ENCODE measurements around the gene TEC. TPM values are rescaled to one million over a fixed set of nuclear protein-coding genes. Genes with fewer than 3 reads are reported as not detected.
"Not testable (repeated sequence)": the region's sequence is repeated elsewhere in the genome, so short reads cannot be mapped to it uniquely, and the experiment has no call there.

The TEC gene
- total RNA-seq, 1 donor from 2014 or later = 7.7 TPM

DNA sequence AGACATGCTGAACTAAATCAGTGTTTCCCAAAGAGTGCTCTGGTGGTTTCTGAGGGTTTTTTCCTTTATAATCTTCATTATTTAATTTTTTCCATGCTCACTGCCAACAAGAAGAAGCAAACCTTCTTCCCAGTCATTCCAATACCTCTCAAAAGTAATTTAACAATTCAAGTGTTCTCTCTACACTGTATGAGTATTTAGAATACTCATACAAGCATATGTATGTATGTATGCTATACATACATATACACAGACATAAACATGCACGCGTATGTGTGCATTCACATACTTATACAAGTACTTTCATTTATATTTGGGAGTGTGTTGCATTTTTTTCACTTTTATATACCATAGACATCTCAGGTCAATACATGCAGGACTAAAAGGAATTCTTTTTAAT is 81.2 kb downstream of the TEC start:
- no peak for ATAC-seq
- Histone ChIP-seq H3K4me1 (no peaks in the 10 kb centered on the region), H3K4me3 (no peak overlapping the region), H3K27ac (no peak overlapping the region), H3K9me3 (no peaks in the 10 kb centered on the region), H3K36me3 (no peaks in the 10 kb centered on the region), H3K27me3 (no peaks in the 10 kb centered on the region)
- TF ChIP-seq, protein P1, sequence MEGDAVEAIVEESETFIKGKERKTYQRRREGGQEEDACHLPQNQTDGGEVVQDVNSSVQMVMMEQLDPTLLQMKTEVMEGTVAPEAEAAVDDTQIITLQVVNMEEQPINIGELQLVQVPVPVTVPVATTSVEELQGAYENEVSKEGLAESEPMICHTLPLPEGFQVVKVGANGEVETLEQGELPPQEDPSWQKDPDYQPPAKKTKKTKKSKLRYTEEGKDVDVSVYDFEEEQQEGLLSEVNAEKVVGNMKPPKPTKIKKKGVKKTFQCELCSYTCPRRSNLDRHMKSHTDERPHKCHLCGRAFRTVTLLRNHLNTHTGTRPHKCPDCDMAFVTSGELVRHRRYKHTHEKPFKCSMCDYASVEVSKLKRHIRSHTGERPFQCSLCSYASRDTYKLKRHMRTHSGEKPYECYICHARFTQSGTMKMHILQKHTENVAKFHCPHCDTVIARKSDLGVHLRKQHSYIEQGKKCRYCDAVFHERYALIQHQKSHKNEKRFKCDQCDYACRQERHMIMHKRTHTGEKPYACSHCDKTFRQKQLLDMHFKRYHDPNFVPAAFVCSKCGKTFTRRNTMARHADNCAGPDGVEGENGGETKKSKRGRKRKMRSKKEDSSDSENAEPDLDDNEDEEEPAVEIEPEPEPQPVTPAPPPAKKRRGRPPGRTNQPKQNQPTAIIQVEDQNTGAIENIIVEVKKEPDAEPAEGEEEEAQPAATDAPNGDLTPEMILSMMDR (IDR thresholded peaks at IDR 0.05) = no peak
- intact Hi-C loops (cut with DNase I) = no loop called here
- no peak for DNase-seq

DNA sequence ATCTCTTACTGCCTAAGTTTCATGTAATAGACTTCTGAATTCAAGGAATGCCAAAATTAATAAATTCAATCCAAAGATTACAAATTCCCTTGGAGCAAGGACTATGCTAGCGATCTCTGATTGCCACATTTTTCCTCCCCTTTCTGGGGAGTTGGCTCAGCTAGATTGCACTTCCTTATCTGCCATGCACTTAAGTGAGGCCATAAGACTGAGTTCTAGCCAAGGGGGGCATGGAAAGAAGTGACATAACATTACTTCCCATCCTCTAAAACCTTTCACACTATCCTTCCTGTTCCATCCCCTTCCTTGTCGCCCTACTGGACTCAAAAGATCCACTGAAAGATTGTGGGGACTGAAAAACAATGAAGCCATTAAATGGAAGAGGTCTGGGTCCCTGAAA is 81.8 kb downstream of the TEC start:
- Histone ChIP-seq H3K4me3 (no peak overlapping the region), H3K27ac (no peak overlapping the region), H3K27me3 (no peaks in the 10 kb centered on the region), H3K36me3 (no peaks in the 10 kb centered on the region), H3K4me1 (no peaks in the 10 kb centered on the region), H3K9me3 (no peaks in the 10 kb centered on the region)
- TF ChIP-seq, protein P1 (IDR thresholded peaks at IDR 0.05) = no peak
- DNase-seq = no peak
- intact Hi-C loops (cut with DNase I) = no loop called here
- peak; percentile 68 for ATAC-seq

DNA sequence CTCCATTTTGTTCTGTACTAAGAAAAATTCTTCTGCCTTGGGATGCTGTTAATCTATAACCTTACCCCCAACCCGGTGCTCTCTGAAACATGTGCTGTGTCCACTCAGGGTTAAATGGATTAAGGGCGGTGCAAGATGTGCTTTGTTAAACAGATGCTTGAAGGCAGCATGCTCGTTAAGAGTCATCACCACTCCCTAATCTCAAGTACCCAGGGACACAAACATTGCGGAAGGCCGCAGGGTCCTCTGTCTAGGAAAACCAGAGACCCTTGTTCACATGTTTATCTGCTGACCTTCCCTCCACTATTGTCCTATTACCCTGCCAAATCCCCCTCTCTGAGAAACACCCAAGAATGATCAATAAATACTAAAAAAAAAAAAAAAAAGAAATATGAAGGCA is 82.6 kb downstream of the TEC start:
- H3K36me3 ChIP-seq; intact Hi-C loops (cut with DNase I); H3K27ac ChIP-seq; DNase-seq; H3K27me3 ChIP-seq; ATAC-seq; H3K4me1 ChIP-seq; H3K4me3 ChIP-seq; H3K9me3 ChIP-seq: not testable (repeated sequence)

DNA sequence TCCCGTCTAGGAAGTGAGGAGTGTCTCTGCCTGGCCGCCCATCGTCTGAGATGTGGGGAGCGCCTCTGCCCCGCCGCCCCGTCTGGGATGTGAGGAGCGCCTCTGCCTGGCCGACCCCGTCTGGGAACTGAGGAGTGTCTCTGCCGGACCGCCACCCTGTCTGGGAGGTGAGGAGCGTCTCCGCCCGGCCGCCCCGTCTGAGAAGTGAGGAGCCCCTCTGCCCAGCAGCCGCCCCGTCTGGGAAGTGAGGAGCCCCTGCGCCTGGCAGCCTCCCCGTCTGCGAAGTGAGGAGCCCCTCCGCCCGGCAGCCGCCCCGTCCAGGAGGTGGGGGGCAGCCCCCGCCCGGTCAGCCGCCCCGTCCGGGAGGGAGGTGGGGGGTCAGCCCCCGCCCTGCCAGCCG is 83.2 kb downstream of the TEC start:
- DNase-seq; H3K9me3 ChIP-seq; H3K36me3 ChIP-seq; intact Hi-C loops (cut with DNase I); ATAC-seq; H3K4me3 ChIP-seq; H3K27me3 ChIP-seq; H3K27ac ChIP-seq; H3K4me1 ChIP-seq: not testable (repeated sequence)

DNA sequence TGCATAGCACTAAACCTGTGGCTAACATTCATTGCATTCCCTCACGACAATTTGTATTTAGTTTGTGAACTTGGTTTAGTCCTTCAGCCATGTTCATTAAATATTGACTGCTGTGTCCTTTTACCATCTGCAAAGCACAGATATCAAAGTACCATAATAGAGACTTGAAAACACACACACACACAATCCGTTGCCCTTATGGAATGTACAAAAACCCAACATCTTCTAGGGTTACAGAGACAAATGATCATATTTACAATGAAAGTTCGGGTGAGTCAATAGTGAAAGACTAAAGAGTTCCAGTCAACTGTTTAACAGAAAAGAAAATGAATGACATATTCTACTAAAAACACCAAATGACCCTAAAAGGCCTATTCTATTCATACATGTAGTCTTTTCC is 84.8 kb downstream of the TEC start:
- DNase-seq = no peak
- TF ChIP-seq, protein P1 (IDR thresholded peaks at IDR 0.05) = no peak
- Histone ChIP-seq H3K36me3 (no peaks in the 10 kb centered on the region), H3K27me3 (no peaks in the 10 kb centered on the region), H3K4me1 (no peaks in the 10 kb centered on the region), H3K4me3 (no peak overlapping the region), H3K9me3 (no peaks in the 10 kb centered on the region), H3K27ac (no peak overlapping the region)
- intact Hi-C loops (cut with DNase I) = no loop called here
- ATAC-seq = no peak

DNA sequence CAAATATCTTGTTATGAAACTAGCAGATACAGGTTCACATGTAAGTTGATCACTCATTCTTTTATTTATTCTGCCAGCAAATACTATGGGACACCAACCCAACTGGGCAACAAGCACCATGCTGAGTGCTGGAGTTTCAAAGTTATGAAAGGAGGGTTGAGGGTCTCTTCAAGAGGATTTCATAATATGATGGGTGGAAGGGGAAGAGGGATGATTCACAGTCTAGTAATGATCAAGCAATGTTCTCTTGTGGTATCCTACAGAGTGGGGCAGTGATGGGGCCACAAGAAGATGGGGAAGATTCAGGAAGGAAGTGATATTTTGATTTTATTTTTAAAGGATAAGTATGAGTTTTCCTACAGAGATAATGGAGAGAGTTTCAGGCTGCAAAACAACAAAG is 89.4 kb downstream of the TEC start:
- Histone ChIP-seq H3K9me3 (no peaks in the 10 kb centered on the region), H3K36me3 (no peaks in the 10 kb centered on the region), H3K4me3 (no peak overlapping the region), H3K27ac (no peak overlapping the region), H3K27me3 (no peaks in the 10 kb centered on the region), H3K4me1 (no peaks in the 10 kb centered on the region)
- TF ChIP-seq, protein P1 (IDR thresholded peaks at IDR 0.05) = no peak
- DNase-seq (no peak), ATAC-seq (no peak)
- intact Hi-C loops (cut with DNase I) = no loop called here

DNA sequence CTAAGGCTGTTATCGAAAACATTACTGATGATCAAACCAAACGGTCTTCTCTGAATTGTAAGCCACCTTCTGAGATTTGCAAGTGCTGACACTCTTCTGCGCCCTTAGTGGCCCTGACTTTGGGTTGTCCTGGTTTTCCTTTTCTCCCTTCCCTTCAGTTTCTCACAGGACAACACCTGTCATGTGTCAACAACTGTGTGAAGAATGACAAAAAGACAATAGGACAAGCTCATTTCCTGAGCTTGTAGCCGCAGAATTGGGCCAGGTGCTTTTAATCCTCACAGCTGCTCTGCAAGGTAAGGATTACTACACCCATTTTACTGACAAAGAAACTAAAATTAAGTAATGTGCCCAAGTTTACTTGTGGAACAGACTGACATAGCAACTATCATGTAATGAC is 90.7 kb downstream of the TEC start:
- ATAC-seq = no peak
- no peak overlapping the region for H3K27ac ChIP-seq
- TF ChIP-seq, protein P1 (IDR thresholded peaks at IDR 0.05) = no peak
- H3K4me1 ChIP-seq = no peaks in the 10 kb centered on the region
- no peaks in the 10 kb centered on the region for H3K9me3 ChIP-seq
- no peaks in the 10 kb centered on the region for H3K27me3 ChIP-seq
- H3K4me3 ChIP-seq = no peak overlapping the region
- H3K36me3 ChIP-seq = no peaks in the 10 kb centered on the region
- DNase-seq = no peak
- intact Hi-C loops (cut with DNase I) = no loop called here

Measured in upper lobe of right lung (tissue), 1 donor.